ENCODE data around the gene OIP5.

- TF ChIP-seq CTCF (conservative IDR thresholded peaks at IDR 0.05; ENCODE audit: low read depth, low read length) (no peak), EZH2 (IDR thresholded peaks at IDR 0.05; ENCODE audit: borderline replicate concordance, low read depth, low read length, poor library complexity, severe bottlenecking) (no peak)
Measured at GRCh38 chr15:41340189-41340695, 7.9 kb upstream of the OIP5 start.
